ENCODE results near the gene BRWD1. TPM values are rescaled to one million over a fixed set of nuclear protein-coding genes. Genes with fewer than 3 reads are reported as not detected.
A peak's percentile ranks its signal among the peaks of the same experiment; 100 is the strongest.

BRWD1 gene
- total RNA-seq, 1 experiment from 2014 or later, result 37.1 TPM

- no peak overlapping the region for H3K4me3 Mint-ChIP-seq (ENCODE audit: unreplicated experiment)
- POLR2A ChIA-PET, result interaction anchor here (0.6 kb wide), 1 partner anchor 35 kb away, joined by 3 read pairs; no protein-coding TSS in a partner anchor
- DNase-seq, result no peak
Measured at GRCh38 chr21:39180429-39181019, 132.9 kb downstream of the BRWD1 start.

GRCh38 chr21:39178421-39178820, 135.0 kb downstream of the BRWD1 start:
- no peaks in the 10 kb centered on the region for H3K9me3 Mint-ChIP-seq (ENCODE audit: unreplicated experiment)
- H3K4me3 Mint-ChIP-seq (ENCODE audit: unreplicated experiment), result no peak overlapping the region
- no peak for TF ChIP-seq CTCF (IDR thresholded peaks at IDR 0.05; ENCODE audit: insufficient read depth in 1 of 2, low read depth in 1 of 2, low read length in 1 of 2, severe bottlenecking in 1 of 2, unreplicated experiment in 1 of 2)
- H3K36me3 Mint-ChIP-seq (ENCODE audit: insufficient read depth, unreplicated experiment), result peaks cover 45% of the 10 kb centered on the region
- no TSS peak for BruUV-seq (replicated peaks)
- ChIA-PET CTCF (no interaction called here), POLR2A (no interaction called here)
- no peaks in the 10 kb centered on the region for H3K27me3 ChIP-seq (replicated peaks; ENCODE audit: control insufficient read depth, insufficient read depth, low read length)
- no peak for DNase-seq
- no peaks in the 10 kb centered on the region for H3K4me1 ChIP-seq
- H3K27me3 Mint-ChIP-seq (ENCODE audit: insufficient read depth, unreplicated experiment), result no peaks in the 10 kb centered on the region
- no peak overlapping the region for H3K27ac Mint-ChIP-seq (ENCODE audit: unreplicated experiment)
- intact Hi-C loops (cut with micrococcal nuclease; ENCODE audit: unreplicated experiment), result no loop called here
- no peaks in the 10 kb centered on the region; the same call in 1 of the 2 replicates for H3K36me3 ChIP-seq (ENCODE audit: control insufficient read depth, insufficient read depth, low read length)
- H3K4me3 ChIP-seq (ENCODE audit: low read depth, low read length), result no peak overlapping the region
- H3K9me3 ChIP-seq, result no peaks in the 10 kb centered on the region
- no peaks in the 10 kb centered on the region for H3K4me1 Mint-ChIP-seq (ENCODE audit: low read depth, unreplicated experiment)

More at GRCh38 chr21:39180429-39181019, 132.9 kb downstream of the BRWD1 start:
- TF ChIP-seq CTCF (IDR thresholded peaks at IDR 0.05; ENCODE audit: insufficient read depth in 1 of 2, low read depth in 1 of 2, low read length in 1 of 2, severe bottlenecking in 1 of 2, unreplicated experiment in 1 of 2), result peak in 1 of 2 experiments; percentile 19
- no peak overlapping the region for H3K27ac Mint-ChIP-seq (ENCODE audit: unreplicated experiment)
- intact Hi-C loops (cut with micrococcal nuclease; ENCODE audit: unreplicated experiment), result loop anchor here (5.0 to 10.0 kb wide), 2 partner anchors 207 to 264 kb away; partner anchors contain the start of gene LCA5L
- peaks cover 42% of the 10 kb centered on the region for H3K36me3 Mint-ChIP-seq (ENCODE audit: insufficient read depth, unreplicated experiment)
- H3K4me1 Mint-ChIP-seq (ENCODE audit: low read depth, unreplicated experiment), result no peaks in the 10 kb centered on the region
- BruUV-seq (replicated peaks), result no TSS peak
- Histone ChIP-seq H3K36me3 (ENCODE audit: control insufficient read depth, insufficient read depth, low read length) (no peaks in the 10 kb centered on the region), H3K4me3 (ENCODE audit: low read depth, low read length) (no peak overlapping the region), H3K9me3 (no peaks in the 10 kb centered on the region), H3K4me1 (0 out of 2 replicates have a peak, but pooled peaks cover 6% of the 10 kb centered on the region), H3K27me3 (replicated peaks; ENCODE audit: control insufficient read depth, insufficient read depth, low read length) (no peaks in the 10 kb centered on the region)
- CTCF ChIA-PET, result no interaction called here
- no peaks in the 10 kb centered on the region for H3K27me3 Mint-ChIP-seq (ENCODE audit: insufficient read depth, unreplicated experiment)
- no peaks in the 10 kb centered on the region for H3K9me3 Mint-ChIP-seq (ENCODE audit: unreplicated experiment)

GRCh38 chr21:39176271-39176709, 137.1 kb downstream of the BRWD1 start:
- intact Hi-C loops (cut with micrococcal nuclease; ENCODE audit: unreplicated experiment), result no loop called here
- Mint-ChIP-seq H3K9me3 (ENCODE audit: unreplicated experiment) (no peaks in the 10 kb centered on the region), H3K27me3 (ENCODE audit: insufficient read depth, unreplicated experiment) (no peaks in the 10 kb centered on the region), H3K36me3 (ENCODE audit: insufficient read depth, unreplicated experiment) (peaks cover 48% of the 10 kb centered on the region), H3K4me3 (ENCODE audit: unreplicated experiment) (no peak overlapping the region), H3K27ac (ENCODE audit: unreplicated experiment) (peak overlapping the region; percentile 3), H3K4me1 (ENCODE audit: low read depth, unreplicated experiment) (no peaks in the 10 kb centered on the region)
- Histone ChIP-seq H3K27me3 (replicated peaks; ENCODE audit: control insufficient read depth, insufficient read depth, low read length) (no peaks in the 10 kb centered on the region), H3K9me3 (no peaks in the 10 kb centered on the region), H3K36me3 (ENCODE audit: control insufficient read depth, insufficient read depth, low read length) (peaks cover 2% of the 10 kb centered on the region; the same call in 1 of the 2 replicates), H3K4me1 (no peaks in the 10 kb centered on the region), H3K4me3 (ENCODE audit: low read depth, low read length) (no peak overlapping the region)
- ChIA-PET CTCF (no interaction called here), POLR2A (no interaction called here)
- no peak for DNase-seq
- BruUV-seq (replicated peaks), result no TSS peak
- TF ChIP-seq CTCF (IDR thresholded peaks at IDR 0.05; ENCODE audit: insufficient read depth in 1 of 2, low read depth in 1 of 2, low read length in 1 of 2, severe bottlenecking in 1 of 2, unreplicated experiment in 1 of 2), result no peak

Data from Caco-2 (cell line).